ENCODE measurements around the gene PDIA4. TPM values are rescaled to one million over a fixed set of nuclear protein-coding genes. Genes with fewer than 3 reads are reported as not detected.

PDIA4 gene
- total RNA-seq, 1 donor from 2014 or later = 69.5 TPM

GRCh38 chr7:149072438-149072775, 44.1 kb upstream of the PDIA4 start:
- no peaks in the 10 kb centered on the region for H3K4me1 ChIP-seq
- H3K27ac ChIP-seq = no peak overlapping the region
- intact Hi-C loops (cut with DNase I) = no loop called here
- H3K36me3 ChIP-seq = peaks cover 0 to 33% of the 10 kb centered on the region in 2 donors
- no peaks in the 10 kb centered on the region for H3K9me3 ChIP-seq
- H3K4me3 ChIP-seq = no peak overlapping the region
- TF ChIP-seq POLR2AphosphoS5 (IDR thresholded peaks at IDR 0.05; ENCODE audit: insufficient read depth in 1 of 2, low read depth in 1 of 2) = no peak
- no peak for TF ChIP-seq CTCF (IDR thresholded peaks at IDR 0.05)
- no peak for TF ChIP-seq POLR2A (IDR thresholded peaks at IDR 0.05)
- DNase-seq (ENCODE audit: extremely low spot score in 2 of 2) = no peak
- H3K27me3 ChIP-seq = no peaks in the 10 kb centered on the region

GRCh38 chr7:149071641-149072437, 43.5 kb upstream of the PDIA4 start:
- TF ChIP-seq POLR2AphosphoS5 (IDR thresholded peaks at IDR 0.05; ENCODE audit: insufficient read depth in 1 of 2, low read depth in 1 of 2) (no peak), CTCF (IDR thresholded peaks at IDR 0.05) (no peak), POLR2A (IDR thresholded peaks at IDR 0.05) (no peak)
- no peak for DNase-seq (ENCODE audit: extremely low spot score in 2 of 2)
- Histone ChIP-seq H3K27ac (no peak overlapping the region), H3K4me1 (no peaks in the 10 kb centered on the region), H3K36me3 (peaks cover 0 to 33% of the 10 kb centered on the region in 2 donors), H3K4me3 (no peak overlapping the region), H3K27me3 (no peaks in the 10 kb centered on the region), H3K9me3 (no peaks in the 10 kb centered on the region)
- intact Hi-C loops (cut with DNase I) = no loop called here

- intact Hi-C loops (cut with DNase I) = no loop called here
- no peak overlapping the region for H3K4me3 ChIP-seq
- H3K27ac ChIP-seq = no peak overlapping the region
- no peaks in the 10 kb centered on the region for H3K4me1 ChIP-seq
- H3K27me3 ChIP-seq = no peaks in the 10 kb centered on the region
- H3K36me3 ChIP-seq = peaks cover 0 to 33% of the 10 kb centered on the region in 2 donors
- no peak for DNase-seq (ENCODE audit: extremely low spot score in 2 of 2)
- TF ChIP-seq POLR2AphosphoS5 (IDR thresholded peaks at IDR 0.05; ENCODE audit: insufficient read depth in 1 of 2, low read depth in 1 of 2) = no peak
- no peaks in the 10 kb centered on the region for H3K9me3 ChIP-seq
Observed at GRCh38 chr7:149071182-149071635, 42.9 kb upstream of the PDIA4 start.

- Histone ChIP-seq H3K27me3 (no peaks in the 10 kb centered on the region), H3K4me1 (no peaks in the 10 kb centered on the region), H3K4me3 (no peak overlapping the region), H3K9me3 (no peaks in the 10 kb centered on the region), H3K27ac (no peak overlapping the region), H3K36me3 (peaks cover 0 to 33% of the 10 kb centered on the region in 2 donors)
- no peak for DNase-seq (ENCODE audit: extremely low spot score in 2 of 2)
- intact Hi-C loops (cut with DNase I) = no loop called here
- no peak for TF ChIP-seq POLR2A (IDR thresholded peaks at IDR 0.05)
- TF ChIP-seq POLR2AphosphoS5 (IDR thresholded peaks at IDR 0.05; ENCODE audit: insufficient read depth in 1 of 2, low read depth in 1 of 2) = no peak
- no peak for TF ChIP-seq CTCF (IDR thresholded peaks at IDR 0.05)
Observed at GRCh38 chr7:149070372-149071125, 42.2 kb upstream of the PDIA4 start.

GRCh38 chr7:149067869-149068268, 39.6 kb upstream of the PDIA4 start:
- no peak overlapping the region for H3K27ac ChIP-seq
- DNase-seq (ENCODE audit: extremely low spot score in 2 of 2) = no peak
- no peaks in the 10 kb centered on the region for H3K9me3 ChIP-seq
- H3K4me3 ChIP-seq = no peak overlapping the region
- intact Hi-C loops (cut with DNase I) = loop anchor here (2.0 to 10.0 kb wide), 2 partner anchors 39 to 63 kb away; partner anchors contain the start of gene PDIA4
- H3K36me3 ChIP-seq = peaks cover 0 to 29% of the 10 kb centered on the region in 2 donors
- H3K4me1 ChIP-seq = peaks cover 6% of the 10 kb centered on the region
- no peak for TF ChIP-seq CTCF (IDR thresholded peaks at IDR 0.05)
- no peak for TF ChIP-seq POLR2AphosphoS5 (IDR thresholded peaks at IDR 0.05; ENCODE audit: insufficient read depth in 1 of 2, low read depth in 1 of 2)
- TF ChIP-seq POLR2A (IDR thresholded peaks at IDR 0.05) = no peak
- H3K27me3 ChIP-seq = no peaks in the 10 kb centered on the region

All from vagina (tissue), 2 donors.